Stimulated activated CD4-positive, alpha-beta T cell treated with anti-CD3 and anti-CD28 coated beads, Interleukin-12 subunit alpha, Interleukin-12 subunit beta, amount 100 ng/mL, for 4 hours (primary cell): ENCODE data around the gene PCBD2.
A peak's percentile ranks its signal among the peaks of the same experiment; 100 is the strongest.
"Not testable (repeated sequence)": the region's sequence is repeated elsewhere in the genome, so short reads cannot be mapped to it uniquely, and the experiment has no call there.

Experiments used
- DNase-seq: peaks from one replicate; pipeline ENCODE4 v3.0.0-alpha.2; 2020

PCBD2 gene

GRCh38 chr5:134904610-134905245 lies at the start of gene PCBD2:
Gene PCBD2, plus strand, starts transcription at chr5:134905131. Its CDS starts 9 bp downstream, at chr5:134905140.
- DNase-seq = peak; percentile 91

GRCh38 chr5:134856465-134856864 lies 48.5 kb upstream of the PCBD2 start:
- DNase-seq = not testable (repeated sequence)

GRCh38 chr5:134857401-134857800 lies 47.5 kb upstream of the PCBD2 start:
- no peak for DNase-seq

- DNase-seq = no peak
Measured at GRCh38 chr5:134864707-134865106, 40.2 kb upstream of the PCBD2 start.

GRCh38 chr5:134873494-134873893 lies 31.4 kb upstream of the PCBD2 start:
- peak; percentile 7 for DNase-seq

- DNase-seq = peak; percentile 76
Measured at GRCh38 chr5:134873987-134874830, 30.7 kb upstream of the PCBD2 start, which contains the start of gene TXNDC15. Gene TXNDC15, plus strand, starts transcription at chr5:134874371. Its CDS starts 57 bp downstream, at chr5:134874428.

GRCh38 chr5:134874831-134875655 lies 29.9 kb upstream of the PCBD2 start:
- peak; percentile 34 for DNase-seq

GRCh38 chr5:134877159-134877558 lies 27.8 kb upstream of the PCBD2 start:
- no peak for DNase-seq

- no peak for DNase-seq
Measured at GRCh38 chr5:134878403-134878802, 26.5 kb upstream of the PCBD2 start.

GRCh38 chr5:134879456-134879855 lies 25.5 kb upstream of the PCBD2 start:
- no peak for DNase-seq

GRCh38 chr5:134880937-134881336 lies 24.0 kb upstream of the PCBD2 start:
- not testable (repeated sequence) for DNase-seq

- not testable (repeated sequence) for DNase-seq
Measured at GRCh38 chr5:134881711-134882110, 23.2 kb upstream of the PCBD2 start.

- DNase-seq = no peak
Measured at GRCh38 chr5:134887593-134888159, 17.3 kb upstream of the PCBD2 start.

GRCh38 chr5:134889335-134889734 lies 15.6 kb upstream of the PCBD2 start:
- no peak for DNase-seq

GRCh38 chr5:134891473-134891872 lies 13.5 kb upstream of the PCBD2 start:
- no peak for DNase-seq

- DNase-seq = no peak
Measured at GRCh38 chr5:134892282-134892681, 12.6 kb upstream of the PCBD2 start.

- DNase-seq = no peak
Measured at GRCh38 chr5:134892926-134893325, 12.0 kb upstream of the PCBD2 start.

GRCh38 chr5:134893748-134894505 lies 11.0 kb upstream of the PCBD2 start:
- no peak for DNase-seq

GRCh38 chr5:134902071-134902801 lies 2.7 kb upstream of the PCBD2 start:
- no peak for DNase-seq

GRCh38 chr5:134905246-134905996 lies 490 bp downstream of the PCBD2 start:
- DNase-seq = peak; percentile 54

- no peak for DNase-seq
Measured at GRCh38 chr5:134906811-134907210, 1.9 kb downstream of the PCBD2 start.
